Measurements from ENCODE around the gene FRAS1. TPM values are rescaled to one million over a fixed set of nuclear protein-coding genes. Genes with fewer than 3 reads are reported as not detected.
"Not testable (repeated sequence)": the region's sequence is repeated elsewhere in the genome, so short reads cannot be mapped to it uniquely, and the experiment has no call there.

Gene FRAS1
- polyA plus RNA-seq, 3 donors from 2014 or later, result not detected

- peaks cover 2 to 5% (median 5%) of the 10 kb centered on the region in 3 donors for H3K27me3 Mint-ChIP-seq (ENCODE audit: low read depth in 3 of 3)
- no peaks in the 10 kb centered on the region for H3K36me3 Mint-ChIP-seq
- H3K4me3 Mint-ChIP-seq, result no peak overlapping the region
- H3K9me3 Mint-ChIP-seq, result no peaks in the 10 kb centered on the region
- no peak overlapping the region for H3K27ac Mint-ChIP-seq
- DNase-seq, result no peak
- H3K4me1 Mint-ChIP-seq, result peaks cover 0 to 6% of the 10 kb centered on the region in 2 donors
These were observed 396.9 kb downstream of the FRAS1 start for GRCh38 chr4:78454016-78454415.

GRCh38 chr4:78457751-78458150, 400.6 kb downstream of the FRAS1 start:
- no peak for DNase-seq
- H3K4me3 Mint-ChIP-seq, result no peak overlapping the region
- H3K36me3 Mint-ChIP-seq, result no peaks in the 10 kb centered on the region
- no peak overlapping the region for H3K27ac Mint-ChIP-seq
- H3K9me3 Mint-ChIP-seq, result no peaks in the 10 kb centered on the region
- H3K4me1 Mint-ChIP-seq, result no peaks in the 10 kb centered on the region
- peaks cover 2 to 7% (median 5%) of the 10 kb centered on the region in 3 donors for H3K27me3 Mint-ChIP-seq (ENCODE audit: low read depth in 3 of 3)

GRCh38 chr4:78459327-78459726, 402.2 kb downstream of the FRAS1 start:
- Mint-ChIP-seq H3K27me3 (ENCODE audit: low read depth in 3 of 3) (peaks cover 2 to 7% (median 3%) of the 10 kb centered on the region in 3 donors), H3K4me3 (no peak overlapping the region), H3K9me3 (peaks cover 0 to 2% (median 0%) of the 10 kb centered on the region in 6 donors), H3K4me1 (no peaks in the 10 kb centered on the region), H3K36me3 (no peaks in the 10 kb centered on the region), H3K27ac (no peak overlapping the region)
- DNase-seq, result no peak

GRCh38 chr4:78460368-78460767, 403.2 kb downstream of the FRAS1 start:
- H3K27ac Mint-ChIP-seq, result no peak overlapping the region
- H3K27me3 Mint-ChIP-seq (ENCODE audit: low read depth in 3 of 3), result peaks cover 2 to 3% (median 2%) of the 10 kb centered on the region in 3 donors
- H3K9me3 Mint-ChIP-seq, result peaks cover 0 to 2% (median 0%) of the 10 kb centered on the region in 6 donors
- H3K4me3 Mint-ChIP-seq, result no peak overlapping the region
- H3K4me1 Mint-ChIP-seq, result no peaks in the 10 kb centered on the region
- DNase-seq, result no peak
- no peaks in the 10 kb centered on the region for H3K36me3 Mint-ChIP-seq

GRCh38 chr4:78464265-78464664, 407.1 kb downstream of the FRAS1 start:
- no peaks in the 10 kb centered on the region for H3K4me1 Mint-ChIP-seq
- peaks cover 0 to 4% (median 2%) of the 10 kb centered on the region in 3 donors for H3K27me3 Mint-ChIP-seq (ENCODE audit: low read depth in 3 of 3)
- peaks cover 0 to 4% (median 0%) of the 10 kb centered on the region in 6 donors for H3K9me3 Mint-ChIP-seq
- peaks cover 0 to 3% (median 0%) of the 10 kb centered on the region in 3 donors for H3K36me3 Mint-ChIP-seq
- H3K4me3 Mint-ChIP-seq, result no peak overlapping the region
- DNase-seq, result no peak
- no peak overlapping the region for H3K27ac Mint-ChIP-seq

GRCh38 chr4:78467223-78467622, 410.1 kb downstream of the FRAS1 start:
- H3K4me3 Mint-ChIP-seq; H3K9me3 Mint-ChIP-seq; H3K27me3 Mint-ChIP-seq (ENCODE audit: low read depth in 3 of 3); H3K36me3 Mint-ChIP-seq; DNase-seq; H3K27ac Mint-ChIP-seq; H3K4me1 Mint-ChIP-seq: not testable (repeated sequence)

DNA sequence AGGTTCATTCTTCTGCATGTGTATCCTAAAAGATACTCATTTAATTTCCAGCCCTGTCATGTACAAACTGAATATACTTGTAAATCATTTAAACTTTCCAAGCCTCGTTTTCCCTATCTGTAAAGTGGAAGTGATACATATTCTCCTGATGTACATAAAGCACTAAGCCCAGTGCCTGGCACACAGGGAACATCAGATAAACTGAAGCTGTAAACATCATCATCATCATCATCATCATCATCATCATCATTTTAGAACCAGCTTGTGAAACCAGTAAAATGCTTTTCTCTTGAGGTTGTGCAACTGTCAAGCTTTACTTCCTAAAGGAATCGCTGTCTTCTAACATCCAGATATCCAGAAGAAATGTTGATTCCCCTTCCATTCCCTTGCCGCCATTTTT, 411.1 kb downstream of the FRAS1 start:
- Mint-ChIP-seq H3K36me3 (peaks cover 0 to 3% (median 0%) of the 10 kb centered on the region in 3 donors), H3K27me3 (ENCODE audit: low read depth in 3 of 3) (peaks cover 0 to 5% (median 0%) of the 10 kb centered on the region in 3 donors), H3K4me3 (no peak overlapping the region), H3K9me3 (peaks cover 0 to 4% (median 0%) of the 10 kb centered on the region in 6 donors), H3K4me1 (no peaks in the 10 kb centered on the region), H3K27ac (no peak overlapping the region)
- DNase-seq, result no peak

DNA sequence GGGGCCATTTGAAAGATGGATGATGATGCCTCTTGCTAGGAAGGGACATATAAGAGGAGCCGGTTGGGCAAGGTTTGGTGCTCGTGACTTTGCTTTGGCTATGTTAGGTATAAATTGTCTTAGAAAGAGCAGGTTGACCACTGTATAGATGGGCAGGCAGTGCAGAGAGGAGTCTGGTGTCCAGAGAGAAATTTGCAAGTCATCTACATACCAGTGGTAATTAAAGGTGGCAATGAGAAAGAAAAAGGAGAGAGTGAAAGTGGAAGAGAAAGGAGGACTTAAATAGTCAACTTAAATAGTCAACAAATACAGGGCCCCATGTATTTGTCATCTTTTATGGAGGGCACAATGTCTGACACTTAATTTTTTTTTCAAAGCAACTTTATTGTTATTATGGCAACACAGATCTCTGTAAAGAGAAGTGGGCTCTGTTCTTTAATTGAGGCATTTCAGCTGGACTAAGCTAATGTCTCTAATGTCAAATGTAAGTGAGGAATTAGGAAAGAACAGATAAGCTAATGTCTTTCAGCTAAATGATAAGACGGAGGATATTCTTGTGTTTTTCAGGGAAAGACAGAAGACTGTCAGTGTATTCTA, 419.1 kb downstream of the FRAS1 start:
- no peaks in the 10 kb centered on the region for H3K36me3 Mint-ChIP-seq

GRCh38 chr4:78477276-78477675, 420.2 kb downstream of the FRAS1 start:
- peaks cover 0 to 2% (median 0%) of the 10 kb centered on the region in 3 donors for H3K27me3 Mint-ChIP-seq (ENCODE audit: low read depth in 3 of 3)
- H3K9me3 Mint-ChIP-seq, result no peaks in the 10 kb centered on the region
- no peaks in the 10 kb centered on the region for H3K4me1 Mint-ChIP-seq
- H3K36me3 Mint-ChIP-seq, result no peaks in the 10 kb centered on the region
- H3K27ac Mint-ChIP-seq, result no peak overlapping the region
- no peak overlapping the region for H3K4me3 Mint-ChIP-seq
- no peak for DNase-seq

More for the DNA sequence above, 419.1 kb downstream of the FRAS1 start:
- no peaks in the 10 kb centered on the region for H3K4me1 Mint-ChIP-seq
- no peak for DNase-seq
- peaks cover 0 to 2% (median 0%) of the 10 kb centered on the region in 3 donors for H3K27me3 Mint-ChIP-seq (ENCODE audit: low read depth in 3 of 3)
- no peaks in the 10 kb centered on the region for H3K9me3 Mint-ChIP-seq
- H3K27ac Mint-ChIP-seq, result no peak overlapping the region
- H3K4me3 Mint-ChIP-seq, result no peak overlapping the region

GRCh38 chr4:78478523-78478922, 421.4 kb downstream of the FRAS1 start:
- no peaks in the 10 kb centered on the region for H3K4me1 Mint-ChIP-seq
- peaks cover 0 to 8% (median 2%) of the 10 kb centered on the region in 3 donors for H3K27me3 Mint-ChIP-seq (ENCODE audit: low read depth in 3 of 3)
- H3K4me3 Mint-ChIP-seq, result no peak overlapping the region
- no peak for DNase-seq
- H3K27ac Mint-ChIP-seq, result no peak overlapping the region
- no peaks in the 10 kb centered on the region for H3K36me3 Mint-ChIP-seq
- H3K9me3 Mint-ChIP-seq, result no peaks in the 10 kb centered on the region

- DNase-seq, result no peak
- Mint-ChIP-seq H3K4me3 (no peak overlapping the region), H3K27me3 (ENCODE audit: low read depth in 3 of 3) (peaks cover 0 to 8% (median 2%) of the 10 kb centered on the region in 3 donors), H3K36me3 (no peaks in the 10 kb centered on the region), H3K9me3 (no peaks in the 10 kb centered on the region), H3K27ac (no peak overlapping the region), H3K4me1 (no peaks in the 10 kb centered on the region)
These were observed 423.2 kb downstream of the FRAS1 start for GRCh38 chr4:78480286-78480685.

DNA sequence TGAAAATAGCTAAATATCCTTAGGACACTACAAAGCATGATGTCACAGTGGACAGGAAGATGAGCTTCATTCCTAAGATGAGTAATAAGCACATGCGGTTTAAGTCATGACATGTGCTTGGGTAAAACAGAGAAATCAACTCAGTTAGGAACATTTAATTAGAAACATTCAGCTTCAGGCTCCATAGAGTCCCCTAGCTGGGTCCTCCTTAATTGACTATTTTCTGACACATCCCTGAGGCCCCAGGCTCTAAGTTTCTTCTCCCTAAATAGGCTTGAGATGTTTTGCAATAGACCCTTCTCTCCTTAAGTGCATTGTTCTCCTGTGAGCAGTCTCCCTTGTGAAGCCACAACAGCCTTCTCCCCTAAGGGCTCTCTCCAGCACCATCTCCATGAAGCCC, 424.1 kb downstream of the FRAS1 start:
- H3K27ac Mint-ChIP-seq, result no peak overlapping the region
- H3K27me3 Mint-ChIP-seq (ENCODE audit: low read depth in 3 of 3), result peaks cover 0 to 8% (median 2%) of the 10 kb centered on the region in 3 donors
- no peak overlapping the region for H3K4me3 Mint-ChIP-seq
- H3K9me3 Mint-ChIP-seq, result no peaks in the 10 kb centered on the region
- no peaks in the 10 kb centered on the region for H3K36me3 Mint-ChIP-seq
- DNase-seq, result no peak
- H3K4me1 Mint-ChIP-seq, result no peaks in the 10 kb centered on the region

DNA sequence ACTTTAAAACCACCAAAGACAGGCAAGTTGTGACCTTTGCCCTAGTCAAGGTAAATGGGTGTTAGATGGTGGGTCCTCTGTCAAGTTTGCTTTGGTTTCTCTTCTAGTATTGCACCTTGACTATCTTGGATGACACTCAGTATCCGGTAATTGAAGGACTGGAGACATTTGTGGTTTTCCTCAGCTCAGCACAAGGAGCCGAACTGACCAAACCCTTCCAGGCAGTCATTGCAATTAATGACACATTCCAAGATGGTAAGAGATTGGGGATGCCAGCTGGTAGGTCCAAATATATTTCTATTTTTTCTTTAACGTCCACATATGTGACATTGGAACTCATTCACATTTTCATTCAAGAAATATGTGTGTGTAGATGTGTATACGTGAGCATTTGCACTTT, 425.2 kb downstream of the FRAS1 start:
- DNase-seq, result no peak
- no peaks in the 10 kb centered on the region for H3K4me1 Mint-ChIP-seq
- H3K27me3 Mint-ChIP-seq (ENCODE audit: low read depth in 3 of 3), result peaks cover 0 to 8% (median 4%) of the 10 kb centered on the region in 3 donors
- no peak overlapping the region for H3K4me3 Mint-ChIP-seq
- no peaks in the 10 kb centered on the region for H3K36me3 Mint-ChIP-seq
- no peak overlapping the region for H3K27ac Mint-ChIP-seq
- H3K9me3 Mint-ChIP-seq, result no peaks in the 10 kb centered on the region

DNA sequence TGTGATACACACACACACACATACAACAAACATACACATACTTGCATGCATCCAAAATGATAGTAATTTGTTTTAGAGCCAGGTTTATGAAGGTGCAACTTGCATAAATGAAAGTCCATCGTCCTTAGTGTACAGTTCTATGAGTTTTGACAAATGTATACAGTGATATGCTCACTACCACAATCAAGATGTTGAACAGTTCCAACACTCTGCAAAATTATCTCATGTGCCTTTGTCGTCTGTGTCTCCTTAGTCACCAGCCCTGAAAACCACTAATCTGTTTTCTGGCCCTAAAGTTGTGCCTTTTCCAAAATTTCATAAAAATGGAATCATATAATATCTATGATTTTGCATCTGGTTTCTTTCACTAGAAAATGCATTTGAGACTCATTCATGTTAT, 426.7 kb downstream of the FRAS1 start:
- Mint-ChIP-seq H3K36me3 (no peaks in the 10 kb centered on the region), H3K27ac (no peak overlapping the region), H3K27me3 (ENCODE audit: low read depth in 3 of 3) (peaks cover 0 to 8% (median 5%) of the 10 kb centered on the region in 3 donors), H3K4me1 (no peaks in the 10 kb centered on the region), H3K4me3 (no peak overlapping the region), H3K9me3 (no peaks in the 10 kb centered on the region)
- no peak for DNase-seq

- no peak for DNase-seq
- no peaks in the 10 kb centered on the region for H3K4me1 Mint-ChIP-seq
- no peaks in the 10 kb centered on the region for H3K9me3 Mint-ChIP-seq
- H3K27me3 Mint-ChIP-seq (ENCODE audit: low read depth in 3 of 3), result peaks cover 0 to 8% (median 5%) of the 10 kb centered on the region in 3 donors
- no peak overlapping the region for H3K4me3 Mint-ChIP-seq
- no peaks in the 10 kb centered on the region for H3K36me3 Mint-ChIP-seq
- H3K27ac Mint-ChIP-seq, result no peak overlapping the region
These were observed 427.5 kb downstream of the FRAS1 start for GRCh38 chr4:78484574-78484973.

All from immature natural killer cell (primary cell).